Cerebellar cortex (tissue), 1 donor: ENCODE results near the gene ITIH4.

Experiments
- DNase-seq: peaks from one replicate; pipeline ENCODE4 v3.0.0-alpha.2; 2015; ENCODE audit warnings: low spot score

The ITIH4 gene

DNA sequence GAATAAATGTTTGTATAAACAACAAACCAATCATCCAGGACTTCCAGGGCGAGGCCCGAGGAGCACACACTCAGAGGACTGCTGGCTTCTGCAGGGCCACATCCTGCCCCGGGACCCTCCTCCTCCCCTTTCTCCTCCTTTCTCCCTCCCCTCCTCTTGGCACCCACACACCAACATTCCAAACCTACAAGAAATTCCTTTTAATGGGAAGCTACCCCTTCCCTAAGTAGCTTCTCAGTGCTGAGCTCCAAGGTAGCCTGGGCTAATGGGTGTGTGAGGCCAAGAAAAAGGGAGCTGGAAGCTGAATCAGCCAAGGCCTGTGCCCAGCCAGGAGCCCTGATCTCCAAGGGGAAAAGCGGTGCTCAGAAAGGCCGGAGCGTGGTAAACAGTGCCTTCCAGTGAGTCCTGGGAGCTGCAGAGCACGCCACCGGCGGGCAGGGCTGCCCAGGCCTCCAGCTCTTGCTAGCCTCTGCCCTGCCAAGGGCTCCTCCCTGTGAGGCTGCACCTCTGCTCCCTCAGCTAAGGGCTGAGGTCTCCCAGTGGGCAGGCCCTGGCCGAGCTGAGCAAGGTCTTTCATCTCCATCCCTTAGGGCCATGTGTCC, 32.0 kb downstream of the ITIH4 start:
- no peak for DNase-seq

DNA sequence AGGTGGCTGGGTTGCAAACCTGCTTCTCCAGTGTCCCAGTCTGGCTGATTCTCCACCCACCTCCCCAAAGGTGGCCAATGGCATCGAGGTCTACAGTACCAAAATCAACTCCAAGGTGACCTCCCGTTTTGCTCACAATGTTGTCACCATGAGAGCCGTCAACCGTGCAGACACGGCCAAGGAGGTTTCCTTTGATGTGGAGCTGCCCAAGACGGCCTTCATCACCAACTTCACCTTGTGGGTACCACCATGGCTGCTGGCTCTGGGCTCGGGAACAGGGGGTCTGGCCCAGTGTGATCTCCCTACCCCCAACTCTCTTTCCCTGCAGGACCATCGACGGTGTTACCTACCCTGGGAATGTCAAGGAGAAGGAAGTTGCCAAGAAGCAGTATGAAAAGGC, 34.1 kb downstream of the ITIH4 start:
- DNase-seq: no peak

GRCh38 chr3:52795298-52795900, 35.1 kb downstream of the ITIH4 start:
- no peak for DNase-seq

- DNase-seq: no peak
Observed at GRCh38 chr3:52794612-52795099, 35.8 kb downstream of the ITIH4 start, which contains the start of gene ITIH3. ITIH3 (plus strand) TSS chr3:52794796; CDS start chr3:52794804, 8 bp downstream.

DNA sequence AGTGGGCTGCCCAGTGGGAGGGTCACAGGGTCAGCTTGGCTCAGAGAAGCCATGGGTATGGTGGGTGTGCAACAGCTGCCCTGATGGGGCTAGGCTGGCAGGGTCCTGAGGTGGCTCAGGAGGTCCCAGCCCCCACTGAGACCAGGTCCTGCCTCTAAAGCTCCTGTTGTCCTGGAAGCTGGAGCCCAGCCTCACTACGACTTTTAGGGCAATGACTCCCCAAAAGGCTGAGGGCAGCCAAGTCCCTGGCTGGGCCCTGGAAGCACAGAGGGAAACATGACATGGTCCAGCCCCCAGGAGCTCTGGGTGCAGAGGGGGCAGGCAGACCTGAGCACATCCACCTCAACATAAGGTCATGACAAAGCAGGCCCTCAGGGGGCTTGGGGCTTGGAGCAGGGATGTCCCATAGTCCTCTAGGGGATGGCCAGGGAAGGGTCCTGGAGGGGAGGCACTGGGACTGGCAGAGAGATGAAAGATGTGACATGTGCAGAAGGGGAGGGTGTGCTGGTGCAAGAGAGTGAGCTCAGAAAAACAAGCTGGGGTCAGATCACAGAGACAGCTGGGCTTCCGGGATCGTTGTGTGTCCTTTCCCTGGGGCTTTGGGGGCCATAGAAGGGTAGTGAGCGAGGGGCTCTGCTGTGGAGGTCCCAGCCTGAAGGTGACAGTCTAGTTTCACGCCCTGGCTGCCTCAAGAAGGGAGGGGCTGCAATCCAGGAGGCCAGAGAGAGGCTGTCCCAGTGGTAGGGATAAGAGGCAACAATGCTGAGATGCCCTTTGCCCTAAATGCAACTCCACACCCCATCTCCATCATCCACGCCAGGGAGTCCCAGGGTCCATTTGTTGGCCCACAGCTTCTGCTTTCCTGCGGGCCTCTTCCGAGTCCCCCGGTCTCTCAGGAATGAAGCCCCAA, 36.5 kb downstream of the ITIH4 start:
- no peak for DNase-seq

DNA sequence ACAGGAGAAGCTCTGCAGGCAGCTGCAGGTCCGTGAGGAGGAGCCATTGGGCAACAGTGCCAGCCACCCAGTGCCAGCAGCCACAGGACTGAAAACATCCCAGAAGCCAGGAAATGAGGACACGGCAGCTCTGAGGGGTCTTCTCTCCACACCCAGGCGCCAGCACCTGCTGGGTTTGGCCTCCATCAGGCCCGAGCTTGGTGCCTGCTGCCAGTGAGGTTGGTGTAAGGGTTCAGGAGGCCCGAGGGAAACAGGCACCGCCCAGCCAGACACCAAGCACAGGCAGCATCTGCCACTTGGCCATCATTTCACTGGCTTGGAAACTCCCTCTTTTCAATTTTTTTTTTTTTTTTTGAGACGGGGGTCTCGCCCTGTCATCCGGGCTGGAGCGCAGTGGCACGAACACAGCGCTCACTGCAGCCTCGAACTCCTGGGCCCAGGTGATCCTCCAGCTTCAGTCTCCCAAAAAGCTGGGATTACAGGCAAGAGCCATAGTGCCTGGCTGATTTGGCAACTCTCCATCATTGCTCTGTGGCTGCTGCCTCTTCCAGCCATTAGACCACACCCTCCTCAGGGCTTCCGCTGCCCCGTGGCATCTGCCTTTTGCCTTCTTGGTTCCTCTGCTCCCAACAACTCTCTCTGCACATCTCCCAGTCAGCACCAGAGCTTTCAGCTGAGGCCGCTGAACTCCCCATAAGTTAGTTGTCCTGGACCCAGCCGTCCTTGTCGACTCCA, 37.3 kb downstream of the ITIH4 start:
- peak; percentile 13 for DNase-seq

GRCh38 chr3:52792413-52792812, 38.1 kb downstream of the ITIH4 start:
- DNase-seq: no peak

- no peak for DNase-seq
Observed at GRCh38 chr3:52791928-52792327, 38.5 kb downstream of the ITIH4 start.

DNA sequence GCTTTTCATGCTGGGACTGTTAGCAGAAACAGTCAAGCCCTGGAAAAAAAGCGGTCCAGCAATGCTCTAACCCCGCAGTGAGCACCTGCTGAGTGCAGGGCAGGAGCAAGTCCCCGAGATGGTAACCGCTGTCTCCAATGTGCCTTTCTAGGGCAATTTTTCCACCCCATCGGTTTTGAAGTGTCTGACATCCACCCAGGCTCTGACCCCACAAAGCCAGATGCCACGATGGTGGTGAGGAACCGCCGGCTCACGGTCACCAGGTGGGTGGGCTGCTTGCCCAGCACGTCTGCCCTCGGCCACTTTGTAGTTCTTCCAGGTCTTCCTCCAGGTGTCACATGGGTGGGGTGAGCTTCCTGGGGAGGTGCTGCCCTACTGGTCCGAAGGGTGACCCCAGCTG, 39.1 kb downstream of the ITIH4 start:
- DNase-seq: no peak

DNA sequence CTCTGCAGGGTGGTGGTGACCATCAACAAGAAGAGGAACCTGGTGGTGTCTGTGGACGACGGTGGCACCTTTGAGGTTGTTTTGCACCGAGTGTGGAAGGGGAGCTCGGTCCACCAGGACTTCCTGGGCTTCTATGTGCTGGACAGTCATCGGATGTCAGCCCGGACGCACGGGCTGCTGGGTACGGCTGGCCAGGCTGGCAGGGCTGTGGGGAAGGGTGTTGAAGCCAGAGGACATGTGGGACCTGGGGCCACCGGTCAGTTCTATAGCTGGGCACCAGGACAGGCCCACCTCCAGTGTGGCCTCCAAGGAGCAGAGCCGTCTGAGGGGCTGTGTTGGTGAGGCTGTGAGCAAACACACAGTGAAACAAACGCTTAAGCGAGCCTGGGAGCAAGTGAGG, 39.7 kb downstream of the ITIH4 start:
- DNase-seq: no peak

GRCh38 chr3:52790337-52790736, 40.1 kb downstream of the ITIH4 start:
- DNase-seq: no peak

GRCh38 chr3:52789746-52790040, 40.8 kb downstream of the ITIH4 start:
- no peak for DNase-seq

DNA sequence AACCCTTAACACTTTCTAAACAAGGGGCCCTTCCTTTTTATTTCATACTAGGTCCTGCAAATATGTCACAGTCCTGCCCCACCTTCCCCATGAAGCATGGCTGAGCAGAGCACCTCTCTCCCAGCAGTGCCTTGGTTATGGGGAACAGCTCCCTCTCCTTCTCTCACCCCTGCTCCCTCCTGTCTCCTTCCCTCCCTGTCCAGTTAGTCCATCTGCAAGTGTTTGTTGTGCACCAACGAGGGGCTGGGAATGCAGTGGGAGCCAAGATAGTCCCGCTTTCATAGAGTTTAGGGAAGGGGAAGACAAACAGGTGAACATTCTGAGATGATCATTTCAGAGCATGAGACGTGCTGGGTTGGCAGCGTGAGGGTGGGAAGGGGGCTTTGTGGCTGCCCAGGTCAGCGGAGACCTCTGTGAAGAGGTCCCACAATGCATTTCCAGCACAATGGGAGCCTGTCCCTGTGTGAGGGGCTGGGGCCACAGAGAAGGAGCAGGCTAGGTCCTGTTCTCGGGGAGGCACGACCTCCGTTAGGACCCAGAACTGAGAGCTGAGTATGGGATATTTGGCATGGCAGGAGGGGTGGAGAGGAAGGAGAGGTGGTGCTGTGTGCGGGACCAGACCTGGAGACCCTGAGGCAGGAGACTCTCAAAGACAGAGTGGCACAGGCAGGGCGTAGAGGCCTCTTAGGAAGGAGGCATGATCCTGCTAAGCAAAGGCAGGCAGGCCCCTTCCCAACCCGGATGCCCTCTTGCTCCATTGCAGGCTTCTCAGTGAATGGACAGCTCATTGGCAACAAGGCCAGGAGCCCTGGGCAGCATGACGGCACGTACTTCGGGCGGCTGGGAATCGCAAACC, 41.4 kb downstream of the ITIH4 start:
- no peak for DNase-seq

DNA sequence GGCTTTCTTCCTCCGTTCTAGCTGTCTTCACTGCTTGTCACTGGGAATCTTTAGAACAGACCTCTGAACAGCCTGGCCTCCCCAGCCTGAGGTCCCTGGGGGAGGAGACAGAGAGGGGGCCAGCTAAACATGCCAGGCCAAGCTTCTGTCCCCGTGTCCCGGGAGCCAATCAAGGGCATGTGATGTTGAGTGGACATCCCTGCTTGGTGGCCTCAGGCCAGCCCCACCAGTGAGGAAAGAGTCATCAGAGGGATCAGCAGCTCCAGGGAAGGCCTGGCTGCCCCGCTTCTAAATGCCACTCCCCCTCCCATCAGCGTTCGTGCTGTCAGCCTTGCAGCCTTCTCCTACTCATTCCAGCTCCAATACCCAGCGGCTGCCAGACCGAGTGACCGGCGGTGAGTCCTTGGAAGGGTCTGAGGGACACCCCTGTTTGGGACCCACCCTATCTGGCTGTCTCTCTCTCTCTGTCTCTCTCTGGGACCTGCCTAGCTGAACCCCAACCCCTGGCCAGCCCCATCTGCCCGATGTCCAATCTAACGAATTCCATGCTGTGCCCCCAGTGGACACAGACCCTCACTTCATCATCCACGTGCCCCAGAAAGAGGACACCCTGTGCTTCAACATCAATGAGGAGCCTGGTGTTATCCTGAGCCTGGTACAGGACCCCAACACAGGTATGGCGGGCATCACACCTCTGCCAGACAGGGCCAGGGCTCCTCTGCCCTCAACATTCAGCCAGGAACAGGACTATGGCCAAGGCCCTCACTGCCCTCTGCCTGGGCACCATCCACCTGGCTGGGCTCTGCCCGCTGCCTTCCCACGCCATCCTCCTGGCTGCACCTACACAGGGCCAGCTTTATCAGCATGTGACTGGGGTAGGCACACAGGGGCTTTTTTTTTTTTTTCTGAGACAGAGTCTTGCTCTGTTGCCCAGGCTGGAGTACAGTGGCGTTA, 42.5 kb downstream of the ITIH4 start:
- no peak for DNase-seq

GRCh38 chr3:52787246-52787645, 43.2 kb downstream of the ITIH4 start:
- no peak for DNase-seq

DNA sequence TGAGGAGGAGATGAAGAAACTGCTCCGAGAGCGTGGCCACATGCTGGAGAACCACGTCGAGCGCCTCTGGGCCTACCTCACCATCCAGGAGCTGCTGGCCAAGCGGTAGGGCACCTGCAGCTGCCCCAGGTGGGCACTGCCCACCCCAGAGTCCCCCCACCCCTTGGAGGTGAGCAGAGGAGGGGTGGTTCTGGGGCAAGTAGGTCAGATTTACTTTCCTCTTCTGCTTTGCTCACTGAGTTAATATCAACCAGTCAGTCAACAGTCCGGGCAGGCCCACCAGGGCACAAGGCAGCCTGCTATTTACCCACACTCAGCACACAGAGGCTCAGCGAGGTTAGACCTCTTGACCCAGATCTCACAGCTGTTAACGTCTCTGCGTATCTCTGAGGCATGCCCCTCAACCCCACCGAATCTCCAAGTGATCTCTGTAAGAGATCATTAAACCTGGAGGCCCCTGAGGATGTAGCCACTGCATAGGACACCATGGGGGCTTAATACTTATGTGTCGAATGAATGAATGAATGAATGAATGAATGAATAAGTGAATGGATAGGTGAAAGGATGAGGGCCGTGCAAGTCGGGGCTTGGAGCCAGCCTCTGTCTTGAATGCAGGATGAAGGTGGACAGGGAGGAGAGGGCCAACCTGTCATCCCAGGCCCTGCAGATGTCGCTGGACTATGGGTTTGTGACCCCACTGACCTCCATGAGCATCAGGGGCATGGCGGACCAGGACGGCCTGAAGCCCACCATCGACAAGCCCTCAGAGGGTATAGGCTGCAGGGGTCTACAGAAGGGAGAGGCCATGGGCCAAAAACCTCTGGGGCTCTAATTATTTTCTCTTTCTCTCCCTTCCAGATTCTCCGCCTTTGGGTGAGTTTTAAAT, 43.9 kb downstream of the ITIH4 start:
- no peak for DNase-seq

- DNase-seq: no peak
Observed at GRCh38 chr3:52784931-52785590, 45.4 kb downstream of the ITIH4 start.

- DNase-seq: no peak
Observed at GRCh38 chr3:52784021-52784621, 46.4 kb downstream of the ITIH4 start.
